Activated CD8-positive, alpha-beta memory T cell treated with anti-CD3 and anti-CD28 coated beads, Interleukin-2, amount 50 U/mL, for 1 hour (primary cell): ENCODE measurements around the gene PLK4.
A peak's percentile ranks its signal among the peaks of the same experiment; 100 is the strongest.
"Not testable (repeated sequence)": the region's sequence is repeated elsewhere in the genome, so short reads cannot be mapped to it uniquely, and the experiment has no call there.

ENCODE experiments used
- DNase-seq: peaks from one replicate; pipeline ENCODE4 v3.0.0-alpha.2; 2020; ENCODE audit errors: extremely low read depth

The PLK4 gene

DNA sequence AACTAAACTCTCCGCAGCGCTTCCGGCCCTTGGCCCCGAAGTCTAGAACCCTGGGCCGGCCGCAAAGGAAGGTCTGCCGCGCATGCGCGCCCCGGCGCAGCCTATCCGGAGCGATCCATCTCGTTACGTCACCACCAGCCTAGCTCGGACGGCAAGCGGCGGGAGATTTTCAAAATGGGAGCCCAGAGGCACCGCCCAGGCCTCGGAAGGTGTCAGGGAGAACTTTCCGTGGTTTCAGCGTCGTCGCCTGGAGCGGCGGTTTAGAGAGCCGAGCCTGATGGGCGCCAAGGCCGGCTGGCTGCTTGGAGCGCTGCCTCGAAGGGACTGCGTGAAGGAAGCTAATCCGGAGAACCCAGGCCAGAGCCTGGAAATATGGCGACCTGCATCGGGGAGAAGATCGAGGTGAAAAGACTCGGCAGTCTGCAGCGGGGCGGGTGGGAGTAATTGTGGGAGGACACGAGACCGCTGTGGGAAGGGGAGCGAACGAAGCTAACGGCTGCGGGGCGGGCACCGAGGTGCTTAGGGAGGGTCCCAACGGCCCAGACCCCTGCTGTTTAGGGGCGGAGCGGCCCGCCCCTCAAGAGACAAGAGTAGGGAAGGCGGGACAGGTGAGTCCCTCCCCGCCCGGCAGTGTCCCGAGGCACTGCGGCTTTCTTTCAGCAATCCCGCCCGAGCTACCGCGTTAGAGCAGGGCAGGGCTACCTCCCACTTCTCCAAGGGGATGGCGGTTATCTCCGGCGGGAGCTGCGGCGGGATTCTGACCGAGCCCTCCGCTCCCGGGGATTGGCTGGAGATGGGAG, at the start of gene PLK4:
Gene PLK4, plus strand, starts transcription at position 131 of the 800 bp plus-strand sequence. Its CDS starts 242 bp downstream, at position 373.
- DNase-seq: peak; percentile 84

DNA sequence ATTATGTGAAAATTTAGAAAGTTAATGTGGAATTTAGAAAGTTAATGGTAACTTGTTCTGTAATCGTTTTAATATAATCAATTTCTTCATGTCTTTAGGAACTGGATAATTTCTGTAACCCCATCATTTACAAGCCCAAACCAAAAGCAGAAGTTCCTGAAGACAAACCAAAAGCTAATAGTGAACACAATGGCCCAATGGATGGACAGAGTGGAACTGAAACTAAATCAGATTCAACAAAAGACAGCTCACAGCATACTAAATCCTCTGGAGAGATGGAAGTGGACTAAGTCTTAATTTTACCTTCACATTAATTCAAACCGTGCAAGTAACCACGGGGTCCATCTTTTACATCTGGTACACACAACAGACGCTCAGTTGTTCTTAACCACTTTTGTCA, 48.1 kb upstream of the PLK4 start:
- DNase-seq: no peak

DNA sequence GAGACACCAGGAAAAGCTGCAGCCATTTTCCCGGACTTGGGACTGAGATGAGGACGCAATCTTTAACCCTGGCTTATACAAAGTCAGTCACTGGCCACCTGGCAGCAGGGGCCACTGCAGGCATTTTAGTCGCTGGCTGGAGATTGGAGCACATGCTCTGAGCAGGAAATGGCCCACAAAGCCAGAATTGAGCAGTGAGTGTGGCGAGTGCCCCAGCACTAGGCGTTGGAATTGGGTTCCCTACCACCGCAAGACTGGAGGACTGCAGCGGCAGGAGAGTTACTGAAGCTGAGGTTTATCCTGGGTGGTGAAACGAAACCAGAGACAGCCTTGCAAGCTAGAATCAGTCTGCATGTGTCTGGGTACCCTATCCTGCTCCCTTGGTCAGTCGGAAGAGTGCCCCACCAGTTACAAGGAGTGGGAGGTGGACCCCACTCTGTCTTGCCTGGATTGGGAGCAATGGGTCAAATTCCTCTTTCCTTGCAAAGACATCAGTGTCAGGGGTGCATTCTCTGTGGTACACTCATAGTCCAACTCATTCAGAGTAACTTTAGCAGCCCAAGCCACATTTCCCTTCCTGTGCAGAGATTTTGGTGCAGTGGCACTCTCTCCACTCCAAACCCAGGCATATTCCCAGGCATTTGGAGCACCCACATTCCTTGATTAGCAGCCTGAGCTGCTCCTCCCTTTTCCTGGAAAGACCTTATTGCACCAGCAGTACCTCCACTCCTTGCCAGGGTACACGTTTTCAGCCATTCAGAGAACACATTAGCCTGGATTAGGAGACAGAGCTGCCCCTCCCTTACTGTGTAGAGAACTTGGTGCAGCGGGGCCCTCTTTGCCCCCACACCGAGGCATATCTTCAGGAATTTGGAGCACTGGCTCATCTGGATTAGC, 36.7 kb upstream of the PLK4 start:
- no peak for DNase-seq

DNA sequence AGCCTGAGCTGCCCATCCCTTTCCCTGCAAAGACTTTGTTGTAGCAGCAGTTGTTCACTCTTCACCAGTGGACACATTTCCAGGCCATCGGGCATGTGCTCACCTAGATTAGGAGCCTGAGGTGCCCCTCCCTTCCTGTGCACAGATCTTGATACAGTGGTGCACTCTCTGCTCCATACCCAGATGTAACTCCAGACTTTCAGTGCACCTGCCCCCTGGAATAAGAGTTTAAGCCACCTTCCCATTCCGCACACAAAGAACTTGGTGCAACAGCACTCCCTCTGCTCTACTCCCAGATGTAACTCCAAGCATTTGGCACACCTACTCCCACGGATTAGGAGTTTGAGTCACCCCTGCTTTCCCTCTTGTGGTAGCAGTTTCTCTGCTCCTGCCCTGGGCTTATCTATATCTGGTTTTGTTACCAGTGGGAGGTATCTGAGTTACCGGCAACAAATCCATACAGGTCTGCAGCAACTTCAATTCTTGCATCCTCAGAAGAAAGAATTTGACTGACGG, 36.0 kb upstream of the PLK4 start:
- no peak for DNase-seq

DNA sequence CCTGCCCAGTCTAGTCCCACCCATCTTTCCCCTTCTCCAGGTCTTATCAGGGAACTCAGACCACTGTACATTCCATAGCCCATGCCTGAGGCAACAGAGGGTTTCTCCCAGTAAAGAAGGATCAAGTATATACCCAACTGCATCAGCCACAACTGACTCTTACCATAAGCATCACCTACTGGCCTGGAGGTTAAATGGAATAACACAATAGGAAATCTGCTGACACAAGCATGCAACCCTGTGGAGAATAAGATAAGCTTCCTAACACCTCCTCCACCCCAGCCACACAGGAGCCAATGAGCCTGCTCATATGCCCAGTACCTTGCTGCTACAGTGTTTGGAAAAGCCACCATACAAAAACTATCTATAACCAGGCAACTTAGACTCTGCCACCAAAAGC, 34.6 kb upstream of the PLK4 start:
- DNase-seq: no peak

DNA sequence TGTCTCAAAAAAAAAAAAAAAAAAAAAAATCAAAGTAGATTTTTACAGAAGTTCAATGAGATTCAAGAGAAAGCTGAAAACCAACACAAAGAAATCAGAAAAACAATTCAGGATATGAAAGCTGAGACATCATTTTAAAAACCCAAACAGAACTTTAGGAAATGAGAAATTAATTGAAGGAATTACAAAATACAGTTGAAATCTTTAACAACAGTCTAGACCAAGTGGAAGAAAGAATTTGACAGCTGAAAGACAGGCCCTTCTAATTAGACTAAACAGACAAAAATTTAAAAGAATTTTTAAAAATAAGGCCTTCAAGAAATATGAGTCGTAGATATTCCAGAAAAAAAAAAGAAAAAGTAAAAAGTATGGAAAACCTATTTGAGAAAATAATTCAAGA, 33.9 kb upstream of the PLK4 start:
- DNase-seq: no peak

DNA sequence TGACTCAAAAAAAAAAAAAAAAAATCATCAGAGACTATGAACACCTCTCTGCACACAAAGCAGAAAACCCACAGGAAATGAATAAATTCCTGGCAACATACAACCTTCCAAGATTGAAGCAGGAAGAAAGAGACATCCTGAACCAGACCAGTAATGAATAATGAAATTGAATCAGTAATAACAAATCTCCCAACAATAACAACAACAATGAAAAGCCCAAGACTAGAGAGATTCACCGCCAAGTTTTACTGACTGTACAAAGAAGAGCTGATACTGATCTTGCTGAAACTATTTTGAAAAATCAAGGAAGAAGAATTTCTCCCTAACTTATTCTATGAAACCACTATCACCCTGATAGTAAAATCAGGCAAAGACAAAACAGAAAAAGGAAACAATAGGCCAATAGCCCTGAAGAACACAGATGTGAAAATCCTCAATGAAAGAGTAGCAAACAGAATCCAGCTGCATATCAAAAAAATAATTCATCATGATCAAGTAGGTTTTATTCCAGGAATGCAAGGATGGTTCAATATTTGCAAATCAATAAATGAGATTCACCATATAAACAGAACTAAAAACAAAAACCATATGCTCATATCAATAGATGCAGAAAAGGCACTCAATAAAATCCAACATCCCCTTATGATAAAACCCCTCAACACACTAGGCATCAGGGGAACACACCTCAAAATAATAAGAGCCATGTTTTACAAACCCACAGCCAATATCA, 31.0 kb upstream of the PLK4 start:
- no peak for DNase-seq

DNA sequence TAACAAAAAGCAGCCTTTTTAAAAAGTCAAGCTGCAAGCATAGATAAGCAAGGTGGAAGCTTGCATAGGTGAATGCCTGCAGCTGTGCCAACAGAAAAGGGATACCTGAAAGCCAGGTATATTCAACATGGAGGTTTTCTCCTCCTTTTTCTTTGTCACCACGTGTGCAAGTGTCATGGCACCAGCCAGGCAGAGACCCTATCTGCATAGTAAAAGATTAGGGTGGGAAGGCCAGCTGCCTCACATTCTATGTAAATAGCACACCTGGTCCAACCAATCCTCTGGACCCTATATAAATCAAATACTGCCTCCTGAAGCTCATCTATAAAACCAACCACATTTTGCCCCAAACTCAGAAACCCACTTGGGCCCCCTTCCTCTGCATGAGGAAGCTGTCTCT, 28.0 kb upstream of the PLK4 start:
- no peak for DNase-seq

DNA sequence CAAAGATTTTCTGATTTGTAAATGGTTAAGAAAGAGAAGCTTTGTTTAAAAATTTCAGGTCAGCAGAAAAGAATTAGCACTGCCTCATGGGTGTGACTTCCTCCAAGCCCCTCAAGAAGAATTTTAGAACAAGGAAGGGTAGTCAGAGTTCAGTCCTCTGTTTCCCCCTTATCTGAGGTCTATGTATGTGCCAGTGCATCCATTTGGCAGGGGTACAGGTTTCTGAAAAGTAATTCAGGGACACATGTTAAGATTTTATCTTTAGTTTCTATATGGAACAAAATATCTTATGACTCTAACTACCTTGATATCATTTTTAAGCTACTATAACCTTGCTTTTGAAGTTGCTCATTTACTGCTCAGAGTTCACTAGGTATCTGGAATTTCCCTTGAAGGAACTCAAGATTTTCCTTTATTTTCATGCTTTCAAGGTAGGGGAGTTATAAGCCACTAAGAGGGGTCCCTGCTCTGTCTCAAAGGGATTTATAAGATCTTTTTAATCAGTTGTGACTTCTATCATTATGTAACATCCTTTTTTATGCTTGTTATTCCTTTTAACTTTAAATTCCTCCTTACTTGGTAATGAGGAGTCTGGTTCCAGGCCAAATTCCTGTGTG, 24.4 kb upstream of the PLK4 start:
- no peak for DNase-seq

DNA sequence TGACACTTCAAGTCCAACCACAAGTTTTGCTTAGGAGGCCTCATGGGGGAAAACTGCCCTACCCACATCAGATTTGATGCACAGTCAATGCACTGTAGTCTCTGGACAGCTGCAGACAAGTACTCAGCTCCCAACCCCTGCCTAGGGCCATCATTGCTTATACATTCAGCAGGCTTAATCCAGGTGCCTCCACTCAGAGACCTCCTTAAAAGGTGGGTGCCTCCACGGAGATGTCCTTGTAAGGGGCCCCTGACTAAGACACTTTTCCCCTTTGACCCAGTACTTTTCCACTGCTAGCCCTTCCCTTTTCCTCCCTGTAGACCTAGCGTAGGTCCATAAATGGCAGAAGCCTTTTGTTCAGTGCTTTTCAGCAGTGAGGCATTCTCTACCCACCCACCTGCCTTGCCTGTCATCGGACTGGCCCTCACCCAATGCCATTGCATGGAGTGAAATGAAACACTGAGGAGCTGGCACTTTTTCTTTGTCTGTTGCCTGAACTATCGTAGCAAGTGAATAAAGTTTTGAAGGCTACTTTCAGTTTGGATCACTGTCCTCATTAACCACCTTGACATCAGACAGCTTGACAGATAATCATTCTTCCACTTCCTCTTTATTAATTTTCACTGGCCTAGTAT, 23.8 kb upstream of the PLK4 start:
- DNase-seq: no peak

DNA sequence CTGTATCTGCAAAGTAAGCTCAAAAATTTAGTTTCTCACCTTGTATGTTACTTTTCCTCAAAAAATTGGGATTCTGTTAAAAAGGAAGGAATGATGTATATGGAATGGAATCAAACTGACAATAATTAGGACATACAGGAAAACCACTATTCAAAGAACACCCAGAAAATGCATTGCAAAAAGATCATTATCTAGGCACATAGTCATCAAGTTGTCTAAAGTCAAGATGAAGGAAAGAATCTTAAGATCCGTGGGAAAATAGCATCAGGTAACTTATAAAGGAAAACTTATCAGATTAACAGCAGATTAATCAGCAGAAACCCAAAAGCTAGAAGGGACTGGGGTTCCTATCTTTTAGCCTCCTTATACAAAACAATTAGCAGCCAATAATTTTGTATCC, 23.1 kb upstream of the PLK4 start:
- no peak for DNase-seq

DNA sequence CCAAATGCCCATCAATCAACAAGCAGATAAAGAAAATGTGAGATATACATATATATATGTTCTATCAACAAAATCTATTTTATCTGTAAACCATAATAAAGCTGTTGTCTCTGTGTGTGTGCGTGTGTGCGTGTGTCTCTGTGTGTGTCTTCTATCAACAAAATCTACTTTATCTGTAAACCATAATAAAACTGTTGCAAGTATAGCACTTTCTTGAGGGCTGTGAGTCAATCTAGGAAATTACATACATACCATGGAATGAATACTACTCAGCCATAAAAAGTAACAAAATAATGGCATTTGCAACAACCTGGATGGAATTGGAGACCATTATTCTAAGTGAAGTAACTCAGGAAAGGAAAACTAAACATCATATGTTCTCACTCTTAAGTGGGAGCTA, 12.5 kb upstream of the PLK4 start:
- DNase-seq: no peak

DNA sequence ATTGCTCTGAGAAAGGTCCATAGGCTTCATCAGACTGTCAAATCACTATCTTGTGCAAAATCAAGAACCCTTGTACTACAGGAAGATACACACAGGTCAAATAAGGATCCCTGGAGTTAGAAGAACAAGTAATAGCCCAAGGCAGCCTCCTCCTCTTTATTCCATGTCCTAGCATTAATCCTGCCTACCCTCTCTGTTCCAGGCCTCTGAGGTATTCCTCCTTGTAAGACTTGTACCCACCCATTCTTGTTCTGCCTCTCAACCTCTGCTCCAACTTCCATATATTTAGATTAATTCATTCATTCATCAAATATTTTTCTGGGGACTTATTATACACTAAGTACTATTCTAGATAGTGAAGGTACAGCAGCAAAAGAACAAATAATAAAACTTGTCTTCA, 10.4 kb upstream of the PLK4 start:
- DNase-seq: no peak

DNA sequence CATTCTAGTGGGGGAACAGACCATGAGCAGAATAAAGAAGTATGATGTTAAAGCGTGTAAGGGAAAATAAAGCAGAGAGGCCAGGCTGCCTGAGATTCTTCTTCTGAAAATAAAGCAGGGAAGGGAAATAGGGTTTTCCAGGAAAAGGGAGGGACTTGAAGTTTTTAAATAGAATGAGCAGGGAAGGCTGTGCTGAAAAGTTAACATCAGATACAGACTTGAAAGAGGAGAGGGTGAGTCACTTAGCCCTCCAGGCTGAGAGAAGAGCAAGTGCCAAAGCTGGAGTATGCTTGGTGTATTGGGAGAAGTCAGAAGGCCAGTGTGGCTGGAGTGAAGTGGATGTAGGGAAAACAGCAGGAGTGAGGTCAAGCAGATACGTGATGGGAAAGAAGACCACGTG, 10.0 kb upstream of the PLK4 start:
- DNase-seq: no peak

DNA sequence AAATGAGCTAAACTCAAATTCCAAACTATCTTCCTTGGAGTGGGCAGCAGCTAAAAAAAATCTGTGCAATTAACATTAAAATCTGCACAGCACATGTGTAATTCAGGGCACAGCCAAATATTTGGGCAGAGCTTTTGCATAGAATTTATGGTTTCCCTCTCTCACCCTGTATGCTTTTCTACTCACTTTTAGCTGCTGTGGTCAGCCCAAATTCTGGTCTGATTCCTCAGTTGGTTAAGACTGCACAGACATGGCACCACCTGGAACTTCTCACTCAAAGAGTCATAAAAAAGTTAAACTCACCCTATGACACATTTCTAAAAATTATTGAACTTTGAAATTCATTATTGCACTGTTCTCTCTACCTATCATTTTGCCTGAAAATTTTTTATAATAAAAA, 4.9 kb upstream of the PLK4 start:
- DNase-seq: no peak

DNA sequence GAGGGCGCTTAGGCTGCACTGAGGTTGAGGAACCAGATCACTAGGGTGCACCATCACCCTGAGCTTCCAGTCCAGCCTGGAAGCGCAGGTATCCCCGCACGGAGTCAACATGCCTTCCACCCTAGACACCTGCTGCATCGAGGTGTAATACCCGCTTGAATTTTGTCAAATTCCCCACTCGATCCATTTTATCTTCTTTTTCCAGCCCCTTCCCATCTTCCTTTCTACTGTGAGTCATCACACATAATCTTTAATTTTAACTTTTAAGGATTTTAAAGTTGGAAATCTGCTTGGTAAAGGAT, 821 bp downstream of the PLK4 start:
- no peak for DNase-seq

DNA sequence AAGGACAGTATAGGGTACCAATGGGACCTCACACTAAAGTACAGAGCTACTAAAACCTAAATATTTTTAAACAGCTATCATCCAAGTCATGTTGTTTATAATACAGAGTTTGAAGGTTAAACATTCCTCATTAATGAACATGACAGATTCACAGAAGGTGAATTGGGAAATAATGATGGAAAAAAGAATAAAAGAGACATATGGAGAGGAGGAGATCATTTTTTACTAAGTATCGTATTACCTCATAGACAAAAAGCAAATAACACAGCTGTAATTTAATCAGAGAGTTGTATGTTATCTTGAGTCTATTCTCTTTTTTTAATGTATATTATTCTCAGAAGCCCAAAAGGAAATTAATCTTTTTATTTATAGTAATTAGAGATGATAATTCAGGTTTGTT, 7.9 kb downstream of the PLK4 start:
- DNase-seq: no peak

DNA sequence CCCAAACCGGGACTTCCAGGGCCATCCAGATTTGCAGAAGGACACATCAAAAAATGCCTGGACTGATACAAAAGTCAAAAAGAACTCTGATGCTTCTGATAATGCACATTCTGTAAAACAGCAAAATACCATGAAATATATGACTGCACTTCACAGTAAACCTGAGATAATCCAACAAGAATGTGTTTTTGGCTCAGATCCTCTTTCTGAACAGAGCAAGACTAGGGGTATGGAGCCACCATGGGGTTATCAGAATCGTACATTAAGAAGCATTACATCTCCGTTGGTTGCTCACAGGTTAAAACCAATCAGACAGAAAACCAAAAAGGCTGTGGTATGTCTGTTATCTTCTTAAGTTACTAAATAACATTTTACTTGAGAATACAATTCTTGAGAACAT, 9.2 kb downstream of the PLK4 start:
- DNase-seq: no peak

DNA sequence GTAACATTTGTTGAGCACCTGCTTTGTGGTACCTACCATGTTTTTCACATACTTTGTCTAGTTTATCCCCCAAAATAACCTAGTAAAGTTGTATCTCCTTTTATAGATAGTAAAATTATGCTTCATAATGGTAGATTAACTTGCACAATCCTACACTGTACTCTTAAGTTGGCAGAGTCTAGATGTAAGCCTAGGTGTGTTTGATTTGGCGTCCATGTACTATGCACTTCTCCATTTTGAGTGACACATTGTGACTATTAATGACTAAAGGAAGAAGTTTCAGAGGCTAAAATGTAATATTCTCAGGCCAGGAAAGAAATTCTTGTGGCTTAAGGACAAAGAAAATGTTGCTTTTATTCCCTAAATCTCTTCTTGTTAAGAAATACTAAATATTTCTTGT, 15.4 kb downstream of the PLK4 start:
- no peak for DNase-seq

DNA sequence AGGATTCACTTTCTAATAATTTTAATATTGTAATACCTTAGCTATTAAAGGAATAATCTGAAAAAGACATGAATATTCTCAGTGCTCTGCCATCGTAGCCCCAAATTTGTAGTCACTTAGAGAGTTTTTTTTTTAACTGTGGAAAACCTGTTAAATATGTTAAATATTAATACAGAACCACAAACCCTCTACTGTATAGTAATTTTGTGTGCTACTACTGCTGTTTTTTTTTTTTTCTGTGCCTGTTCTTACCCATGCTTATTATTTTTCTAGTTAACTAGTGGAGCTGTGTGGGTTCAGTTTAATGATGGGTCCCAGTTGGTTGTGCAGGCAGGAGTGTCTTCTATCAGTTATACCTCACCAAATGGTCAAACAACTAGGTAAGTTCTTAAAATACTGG, 15.8 kb downstream of the PLK4 start:
- no peak for DNase-seq

DNA sequence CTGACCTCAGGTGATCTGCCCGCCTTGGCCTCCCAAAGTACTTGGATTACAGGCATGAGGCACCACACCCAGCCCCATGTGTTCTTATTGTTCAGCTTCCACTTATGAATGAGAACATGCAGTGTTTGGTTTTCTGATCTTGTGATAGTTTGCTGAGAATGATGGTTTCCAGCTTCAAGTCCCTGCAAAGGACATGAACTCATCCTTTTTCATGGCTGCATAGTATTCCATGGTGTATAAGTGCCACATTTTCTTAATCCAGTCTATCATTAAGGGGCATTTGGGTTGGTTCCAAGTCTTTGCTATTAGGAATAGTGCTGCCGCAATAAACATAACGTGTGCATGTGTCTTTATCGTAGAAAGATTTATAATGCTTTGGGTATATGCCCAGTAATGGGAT, 19.0 kb downstream of the PLK4 start:
- not testable (repeated sequence) for DNase-seq

DNA sequence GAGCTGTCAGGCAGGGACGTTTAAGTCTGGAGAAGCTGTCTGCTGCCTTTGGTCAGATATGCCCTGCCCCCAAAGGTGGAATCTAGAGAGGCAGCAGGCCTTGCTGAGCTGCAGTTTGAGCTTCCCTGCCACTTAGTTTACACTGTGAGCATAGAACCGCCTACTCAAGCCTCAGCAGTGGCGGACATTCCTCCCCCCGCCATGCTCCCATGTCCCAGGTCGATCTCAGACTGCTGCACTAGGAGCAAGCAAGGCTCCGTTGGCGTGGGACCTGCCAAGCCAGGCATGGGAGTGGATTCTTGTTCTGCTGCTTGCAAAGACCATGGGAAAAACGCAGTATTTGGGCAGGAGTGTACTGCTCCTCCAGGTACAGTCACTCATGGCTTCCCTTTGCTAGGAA, 24.3 kb downstream of the PLK4 start:
- no peak for DNase-seq
